Hindlimb muscle (tissue), 1 donor: ENCODE results near the gene TPR. TPM values are rescaled to one million over a fixed set of nuclear protein-coding genes. Genes with fewer than 3 reads are reported as not detected.

Source experiments
- DNase-seq: peaks from one replicate; pipeline ENCODE4 v3.0.0-alpha.2; 2013
- polyA plus RNA-seq: library from polyadenylated mRNA; unstranded; fragments of 120-200 nt; gene quantifications from one replicate; pipeline ENCODE4 v1.2.1, GENCODE V29; 2013; ENCODE audit not compliant: insufficient read length

The TPR gene
- polyA plus RNA-seq, 1 donor = 52.0 TPM

- no peak for DNase-seq
Measured at GRCh38 chr1:186286615-186287315, 88.3 kb downstream of the TPR start.

GRCh38 chr1:186283374-186283773, 91.7 kb downstream of the TPR start:
- DNase-seq = no peak

- DNase-seq = no peak
Measured at GRCh38 chr1:186282466-186282865, 92.6 kb downstream of the TPR start.

- no peak for DNase-seq
Measured at GRCh38 chr1:186275822-186276221, 99.2 kb downstream of the TPR start.

GRCh38 chr1:186272486-186272885, 102.6 kb downstream of the TPR start:
- no peak for DNase-seq

- DNase-seq = no peak
Measured at GRCh38 chr1:186271032-186271431, 104.0 kb downstream of the TPR start.

Other genes starting within 250 kb of the TPR start
- gene PRG4, start 79.0 kb downstream of the TPR start, polyA plus RNA-seq = 0.21 TPM
- 14.4 TPM for gene ODR4, start 585 bp upstream of the TPR start, polyA plus RNA-seq
- 0.27 TPM for gene PDC, start 85.9 kb upstream of the TPR start, polyA plus RNA-seq